Activated T-helper 1 cell treated with Interleukin-2 at 50 U/mL for 16 hours (primary cell): Measurements from ENCODE around the gene RNF5.
A peak's percentile ranks its signal among the peaks of the same experiment; 100 is the strongest.
"Not testable (repeated sequence)": the region's sequence is repeated elsewhere in the genome, so short reads cannot be mapped to it uniquely, and the experiment has no call there.

Experiments used
- DNase-seq: peaks from one replicate; pipeline ENCODE4 v3.0.0-alpha.2; 2020; ENCODE audit warnings: low read depth

The RNF5 gene

GRCh38 chr6:32189742-32190053, 11.5 kb downstream of the RNF5 start:
- DNase-seq, result no peak

- peak; percentile 72 for DNase-seq
These were observed 12.0 kb downstream of the RNF5 start, which contains the start of gene PBX2 for GRCh38 chr6:32190054-32190851. Gene PBX2, minus strand, starts transcription at chr6:32190202. Its CDS starts 287 bp downstream, at chr6:32189915.

GRCh38 chr6:32190911-32191677, 12.9 kb downstream of the RNF5 start:
- DNase-seq, result no peak

- DNase-seq, result no peak
These were observed 13.7 kb downstream of the RNF5 start for GRCh38 chr6:32191696-32192607.

GRCh38 chr6:32192608-32193039, 14.4 kb downstream of the RNF5 start, which contains the start of gene GPSM3:
Gene GPSM3, minus strand, starts transcription at chr6:32192643. Its CDS starts 130 bp downstream, at chr6:32192513.
- peak; percentile 53 for DNase-seq

GRCh38 chr6:32193096-32193495, 14.9 kb downstream of the RNF5 start:
- DNase-seq, result not testable (repeated sequence)

- DNase-seq, result no peak
These were observed 16.2 kb downstream of the RNF5 start for GRCh38 chr6:32194388-32194787.

GRCh38 chr6:32194825-32195651, 16.8 kb downstream of the RNF5 start:
- DNase-seq, result no peak

- peak; percentile 100 for DNase-seq
These were observed 17.4 kb downstream of the RNF5 start for GRCh38 chr6:32195652-32195901.

GRCh38 chr6:32195902-32196681, 17.9 kb downstream of the RNF5 start:
- DNase-seq, result no peak

- no peak for DNase-seq
These were observed 18.7 kb downstream of the RNF5 start for GRCh38 chr6:32196682-32197616.

- no peak for DNase-seq
These were observed 20.1 kb downstream of the RNF5 start for GRCh38 chr6:32198345-32198696.

GRCh38 chr6:32198866-32199265, 20.7 kb downstream of the RNF5 start:
- no peak for DNase-seq

GRCh38 chr6:32200711-32201475, 22.7 kb downstream of the RNF5 start:
- DNase-seq, result no peak

GRCh38 chr6:32202186-32202585, 24.0 kb downstream of the RNF5 start:
- DNase-seq, result no peak

GRCh38 chr6:32203426-32204267, 25.4 kb downstream of the RNF5 start:
- DNase-seq, result no peak

GRCh38 chr6:32204268-32204715, 26.1 kb downstream of the RNF5 start:
- DNase-seq, result no peak

GRCh38 chr6:32208996-32209395, 30.8 kb downstream of the RNF5 start:
- no peak for DNase-seq
